K562 (cell line): ENCODE results near the gene INO80. TPM values are rescaled to one million over a fixed set of nuclear protein-coding genes. Genes with fewer than 3 reads are reported as not detected.
A peak's percentile ranks its signal among the peaks of the same experiment; 100 is the strongest.

Experiments
- ATAC-seq: fragments of 200-7000 bp; cut with Tn5 transposase; 3 replicates; pipeline ENCODE4 v1.9.1; 2020; ENCODE audit warnings: moderate library complexity
- BruUV-seq: library from RNA; stranded (reverse); fragments of 400-500 nt; replicated peaks from 2 replicates; lab custom pipeline; 2021; lab: Mats Ljungman, UMichigan
- CTCF ChIA-PET: fragments of 300-600 bp; formaldehyde crosslinking; extraction: SDS; loops from one replicate; lab custom pipeline; 2021; ENCODE audit warnings: low intra/inter-chr PET ratio; lab: Yijun Ruan, JAX
- POLR2A ChIA-PET: fragments of 300-600, 350-650 bp; sonication (Branson Sonifier 250); formaldehyde crosslinking; extraction: SDS; loops from one replicate; lab custom pipeline; 2021; ENCODE audit warnings: antibody characterized with exemption, inconsistent platforms; lab: Yijun Ruan, JAX
- DNase-seq, 4 experiments: peaks; one replicate each; pipeline versions ENCODE4 v3.0.0 to v3.0.0-alpha.2; 2011 to 2018; ENCODE audit warnings: low spot score in 3 of 4, mixed read lengths in 3 of 4; ENCODE audit errors: extremely low read depth in 1 of 4
- FAIRE-seq: peaks from 2 replicates; lab custom pipeline; 2011; peaks lifted over from hg19 to GRCh38; lab: Jason Lieb, UNC
- H2AFZ ChIP-seq: 2 replicates; pipeline ENCODE4 v1.6.0; 2011; ENCODE audit warnings: low read depth, low read length, control low read depth, inconsistent platforms
- H3K27ac ChIP-seq: fragments of 200-600 bp; 3 replicates; pipeline ENCODE4 v1.8.0; 2011; ENCODE audit warnings: low read depth, mild to moderate bottlenecking, control low read depth, inconsistent platforms, low read length, moderate library complexity, mixed read lengths; ENCODE audit errors: extremely low read depth
- H3K27me3 ChIP-seq, 2 experiments: fragments of 300-600 bp in 1 of 2; 2 replicates in 1 of 2; 3 replicates in 1 of 2; pipeline versions ENCODE4 v1.6.0 to v1.8.0; 2011; ENCODE audit warnings: inconsistent platforms in 2 of 2, low read length in 2 of 2, mild to moderate bottlenecking in 1 of 2, mixed read lengths in 1 of 2, moderate library complexity in 1 of 2; ENCODE audit not compliant: control insufficient read depth in 2 of 2, insufficient read depth in 2 of 2
- H3K36me3 ChIP-seq: fragments of 300-600 bp; 3 replicates; pipeline ENCODE4 v1.8.0; 2011; ENCODE audit warnings: mild to moderate bottlenecking, low read length, inconsistent platforms; ENCODE audit not compliant: control insufficient read depth, insufficient read depth
- H3K4me1 ChIP-seq, 2 experiments: fragments of 200-600 bp in 1 of 2; replicated peaks in 1 of 2; 2 replicates in 1 of 2; 3 replicates in 1 of 2; pipeline versions ENCODE4 v1.5.1 to v1.8.0; 2011; ENCODE audit warnings: inconsistent platforms in 2 of 2, low read length in 2 of 2, mild to moderate bottlenecking in 1 of 2, mixed read lengths in 1 of 2, moderate library complexity in 1 of 2; ENCODE audit not compliant: control insufficient read depth in 2 of 2, insufficient read depth in 2 of 2
- H3K4me2 ChIP-seq: 2 replicates; pipeline ENCODE4 v1.6.1; 2011; ENCODE audit warnings: low read length, control low read depth, inconsistent platforms, mixed read lengths; ENCODE audit not compliant: insufficient read depth
- H3K4me3 ChIP-seq: fragments of 200-600 bp; sonication (generic), shearing (Covaris generic); 2 replicates; pipeline ENCODE4 v1.5.1; 2016; ENCODE audit warnings: control low read depth, inconsistent platforms
- H3K79me2 ChIP-seq: fragments of 200-600 bp; 3 replicates; pipeline ENCODE4 v1.8.0; 2011; ENCODE audit warnings: low read length, inconsistent platforms; ENCODE audit not compliant: control insufficient read depth, insufficient read depth
- H3K9ac ChIP-seq, 2 experiments: 2 replicates each; pipeline versions ENCODE4 v1.6.0 to v1.6.1; 2011; ENCODE audit warnings: low read depth in 2 of 2, low read length in 2 of 2, control low read depth in 1 of 2, inconsistent platforms in 1 of 2, mild to moderate bottlenecking in 1 of 2, mixed read lengths in 1 of 2; ENCODE audit not compliant: insufficient read depth in 1 of 2
- H3K9me1 ChIP-seq: one replicate; pipeline ENCODE4 v1.6.0; 2011; ENCODE audit warnings: inconsistent platforms, mild to moderate bottlenecking, low read length, moderate library complexity; ENCODE audit not compliant: control insufficient read depth, insufficient read depth
- H3K9me3 ChIP-seq: replicated peaks from 2 replicates; pipeline ENCODE4 v1.5.1; 2011; ENCODE audit warnings: low read depth, low read length, inconsistent platforms; ENCODE audit not compliant: control insufficient read depth, insufficient read depth
- H4K20me1 ChIP-seq: replicated peaks from 2 replicates; pipeline ENCODE4 v1.6.1; 2011; ENCODE audit warnings: low read length, inconsistent platforms, mixed read lengths; ENCODE audit not compliant: control insufficient read depth, insufficient read depth
- E2F6 ChIP-seq, 2 experiments: IDR thresholded peaks; 2 replicates each; pipeline ENCODE4 v1.6.1; 2011; ENCODE audit warnings: borderline replicate concordance in 1 of 2, control low read depth in 1 of 2, low read depth in 1 of 2, low read length in 1 of 2, mild to moderate bottlenecking in 1 of 2, mixed read lengths in 1 of 2, moderate library complexity in 1 of 2; ENCODE audit not compliant: insufficient read depth in 1 of 2, insufficient read length in 1 of 2, poor library complexity in 1 of 2, severe bottlenecking in 1 of 2; ENCODE audit errors: extremely low read depth in 1 of 2
- ETS1 ChIP-seq: conservative IDR thresholded peaks from 2 replicates; pipeline ENCODE4 v1.6.1; 2011; ENCODE audit warnings: low read depth, mild to moderate bottlenecking, low read length; ENCODE audit not compliant: control insufficient read depth
- HDAC2 ChIP-seq: fragments of 450-650 bp; IDR thresholded peaks from 2 replicates; pipeline ENCODE4 v1.6.1; 2016; ENCODE audit warnings: mild to moderate bottlenecking
- MXD1 ChIP-seq: fragments of 250-450 bp; sonication (Bioruptor Pico); IDR thresholded peaks from 2 replicates; pipeline ENCODE4 v1.8.0; 2021; ENCODE audit warnings: borderline replicate concordance, mild to moderate bottlenecking, moderate library complexity; ENCODE audit not compliant: poor library complexity, severe bottlenecking
- MXI1 ChIP-seq: IDR thresholded peaks from 2 replicates; pipeline ENCODE4 v1.6.1; 2011; ENCODE audit warnings: low read depth, mild to moderate bottlenecking, improper control_type of control experiment, low read length
- NFYB ChIP-seq: IDR thresholded peaks from 2 replicates; pipeline ENCODE4 v1.6.1; 2011; ENCODE audit warnings: mild to moderate bottlenecking, moderate library complexity; ENCODE audit not compliant: insufficient read length; ENCODE audit errors: extremely low read depth
- NR2C1 ChIP-seq, 2 experiments: fragments of 450-650 bp; IDR thresholded peaks; 2 replicates each; pipeline ENCODE4 v1.6.1; 2017; ENCODE audit warnings: mild to moderate bottlenecking in 2 of 2, antibody characterized with exemption in 1 of 2, inconsistent platforms in 1 of 2, missing compliant biosample characterization in 1 of 2, missing genetic modification characterization in 1 of 2
- PHF8 ChIP-seq: fragments of 200-600 bp; sonication (generic); IDR thresholded peaks from 2 replicates; pipeline ENCODE4 v1.6.1; 2012; ENCODE audit warnings: mixed run types, mild to moderate bottlenecking, inconsistent platforms, low read length, moderate library complexity, borderline replicate concordance
- SAP30 ChIP-seq: fragments of 200-600 bp; sonication (generic); IDR thresholded peaks from 2 replicates; pipeline ENCODE4 v1.6.1; 2012; ENCODE audit warnings: borderline replicate concordance, low read depth, mild to moderate bottlenecking, moderate library complexity, low read length, control low read depth, inconsistent platforms; ENCODE audit not compliant: insufficient read depth, poor library complexity, severe bottlenecking
- YBX1 ChIP-seq: fragments of 450-650 bp; IDR thresholded peaks from 2 replicates; pipeline ENCODE4 v1.7.1; 2016; ENCODE audit warnings: mild to moderate bottlenecking
- ZNF174 ChIP-seq: fragments of 250-450 bp; sonication (Bioruptor Pico); IDR thresholded peaks from 2 replicates; pipeline ENCODE4 v1.4.0; 2020; ENCODE audit warnings: mild to moderate bottlenecking
- ZNF232 ChIP-seq: sonication (generic); formaldehyde crosslinking; IDR thresholded peaks from 2 replicates; pipeline ENCODE4 v1.8.0; 2022; ENCODE audit warnings: mild to moderate bottlenecking, missing genetic modification reagents
- WGBS: fragments of 100-300 bp; shearing (Covaris generic); methylation state at CpG from one replicate; pipeline ENCODE4 v1.1.6; 2016; ENCODE audit warnings: low coverage, mixed read lengths; ENCODE audit not compliant: insufficient coverage; ENCODE audit errors: missing lambda C conversion rate; 5-methylcytosine and 5-hydroxymethylcytosine counted together
- in situ Hi-C: fragments of 300-500 bp; cut with MboI; formaldehyde crosslinking; loops from 4 replicates; pipeline ENCODE4 v1.15.0; 2018; ENCODE audit warnings: inconsistent platforms, mixed read lengths
- intact Hi-C: fragments of 100-400 bp; cut with micrococcal nuclease; formaldehyde crosslinking; loops from 2 replicates; pipeline ENCODE4 v1.14.2; 2022
- polyA plus RNA-seq, 8 experiments: library from polyadenylated mRNA; depleted of rRNA in 4 of 8; stranded (reverse) in 5 of 8; unstranded in 3 of 8; fragments of >200 nt; fragmentation: Nextera tagmentation in 2 of 8; fragmentation: Illumina TruSeq in 1 of 8; extraction: Ambion mirVana in 2 of 8; extraction: Trizol in 1 of 8; gene quantifications; 2 replicates each; pipeline versions ENCODE4 v1.2.1 to v1.2.3, GENCODE V29; 2011 to 2014; ENCODE audit warnings: inconsistent platforms in 1 of 8, missing spikeins in 1 of 8
- total RNA-seq, 7 experiments: library from RNA; depleted of rRNA in 6 of 7; stranded (reverse); fragments of >200 nt in 6 of 7; fragmentation: Illumina TruSeq in 2 of 7; extraction: Trizol in 2 of 7; gene quantifications; 2 replicates each; pipeline versions ENCODE4 v1.2.1 to v1.2.3, GENCODE V29; 2011 to 2021; ENCODE audit warnings: low replicate concordance in 1 of 7
- TF ChIP-seq, protein P1 (sequence below): sonication (generic); formaldehyde crosslinking; IDR thresholded peaks from 2 replicates; pipeline ENCODE4 v1.8.0; 2022; ENCODE audit warnings: missing genetic modification reagents, mild to moderate bottlenecking, moderate library complexity, borderline replicate concordance

INO80 gene
- total and polyA plus RNA-seq, 9 of the 15 experiments (the other 6 are each of a cell fraction or from before 2014, with no cell fraction given), result 1.1 to 25.7 (median 19.9) TPM

DNA sequence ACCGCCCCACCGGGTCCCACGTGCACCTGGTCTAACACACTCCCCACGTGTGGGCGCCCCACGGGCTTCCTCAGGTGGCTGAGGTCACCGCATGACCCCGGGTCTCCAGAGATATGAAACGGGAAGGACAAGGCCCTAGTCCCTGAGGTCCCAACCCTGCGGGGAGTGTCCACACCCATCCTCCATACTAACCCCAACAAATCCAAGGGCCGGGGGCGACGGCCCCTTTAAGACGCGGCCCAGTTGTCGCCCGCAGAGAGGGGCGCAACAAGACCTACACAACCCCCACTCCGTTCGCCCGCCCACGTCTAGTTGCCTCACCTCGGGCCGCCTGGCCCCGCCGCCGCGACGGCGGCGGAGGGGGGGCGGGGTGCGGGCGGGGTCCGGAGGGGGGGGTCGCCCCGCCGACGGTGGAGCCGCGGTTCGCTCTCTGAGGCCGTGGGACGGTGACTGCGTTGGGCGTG is 396 bp downstream of the INO80 start:
- H3K79me2 ChIP-seq, result peaks cover 58% of the 10 kb centered on the region
- peak; percentile 82 to 91 (median 86) for DNase-seq
- peak overlapping the region; percentile 100 for H3K27ac ChIP-seq
- WGBS, result 0% methylated on average over 13 of the region's 46 CpGs
- ChIA-PET CTCF (interaction anchor here (0.7 kb wide), 1 partner anchor 971 kb away, joined by 3 read pairs; no protein-coding TSS in a partner anchor), POLR2A (interaction anchor here (0.6 to 1.6 kb wide), 16 partner anchors 9 to 1384 kb away, joined by 3 to 9 read pairs (median 4); partner anchors contain the start of genes CHP1, EXD1 and PPP1R14D)
- H3K4me2 ChIP-seq, result peak overlapping the region; percentile 100
- ATAC-seq, result peak; percentile 72
- intact Hi-C loops (loop anchor here (2.0 to 5.0 kb wide), 2 partner anchors 67 to 115 kb away; partner anchors contain the start of genes CHP1 and EXD1), in situ Hi-C loops (no loop called here)
- peaks cover 5 to 12% of the 10 kb centered on the region in 2 experiments; a peak in 4 of 5 replicates for H3K4me1 ChIP-seq
- H2AFZ ChIP-seq, result peak overlapping the region; percentile 96
- peak overlapping the region; percentile 89 for H3K4me3 ChIP-seq
- no peaks in the 10 kb centered on the region for H3K9me1 ChIP-seq
- H3K9ac ChIP-seq, result peak overlapping the region; percentile 100
- H4K20me1 ChIP-seq, result no peaks in the 10 kb centered on the region
- no TSS peak for BruUV-seq
- H3K9me3 ChIP-seq, result no peaks in the 10 kb centered on the region
- no peaks in the 10 kb centered on the region for H3K27me3 ChIP-seq
- H3K36me3 ChIP-seq, result peaks cover 24% of the 10 kb centered on the region; the same call in 1 of the 3 replicates
- FAIRE-seq, result no peak
- TF ChIP-seq HDAC2 (peak; percentile 91), SAP30 (peak; percentile 98), NR2C1 (IDR thresholded peaks at IDR 0.05) (peak; percentile 83), NR2C1 (tag; IDR thresholded peaks at IDR 0.05) (peak; percentile 87), ETS1 (peak; percentile 66; the same call in 1 of the 2 replicates), YBX1 (no peak), ZNF232 (no peak), MXD1 (CRISPR knock-in tag) (peak; percentile 94), ZNF174 (CRISPR knock-in tag) (no peak), E2F6 (IDR thresholded peaks at IDR 0.05; ENCODE audit: borderline replicate concordance in 1 of 2, extremely low read depth in 1 of 2, insufficient read depth in 1 of 2, insufficient read length in 1 of 2, low read depth in 1 of 2, low read length in 1 of 2, poor library complexity in 1 of 2, severe bottlenecking in 1 of 2) (peak in 1 of 2 experiments; percentile 51), PHF8 (peak; percentile 56; the same call in 1 of the 2 replicates), NFYB (no peak), MXI1 (peak; percentile 98; the same call in 1 of the 2 replicates)
- TF ChIP-seq, protein P1, sequence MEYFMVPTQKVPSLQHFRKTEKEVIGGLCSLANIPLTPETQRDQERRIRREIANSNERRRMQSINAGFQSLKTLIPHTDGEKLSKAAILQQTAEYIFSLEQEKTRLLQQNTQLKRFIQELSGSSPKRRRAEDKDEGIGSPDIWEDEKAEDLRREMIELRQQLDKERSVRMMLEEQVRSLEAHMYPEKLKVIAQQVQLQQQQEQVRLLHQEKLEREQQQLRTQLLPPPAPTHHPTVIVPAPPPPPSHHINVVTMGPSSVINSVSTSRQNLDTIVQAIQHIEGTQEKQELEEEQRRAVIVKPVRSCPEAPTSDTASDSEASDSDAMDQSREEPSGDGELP (CRISPR knock-in tag), result peak; percentile 50; the same call in 1 of the 2 replicates
